Measurements from ENCODE around the gene NOVA2. TPM values are rescaled to one million over a fixed set of nuclear protein-coding genes. Genes with fewer than 3 reads are reported as not detected.

The NOVA2 gene
- total and polyA plus RNA-seq, 2 of the 8 experiments (the other 6 are each of a cell fraction or from before 2014, with no cell fraction given) = 3.2 to 24.6 TPM

GRCh38 chr19:45890877-45891276, 82.8 kb downstream of the NOVA2 start:
- Histone ChIP-seq H3K79me1 (ENCODE audit: low read depth, low read length) (no peaks in the 10 kb centered on the region), H3K27me3 (replicated peaks in 1 of 4; ENCODE audit: control insufficient read depth in 3 of 4, extremely low read depth in 1 of 4, insufficient read depth in 3 of 4, low read length in 3 of 4) (no peaks in the 10 kb centered on the region), H2BK120ac (replicated peaks; ENCODE audit: low read depth, low read length) (no peak overlapping the region), H3K4ac (replicated peaks; ENCODE audit: insufficient read length, low read depth, low read length) (no peak overlapping the region), H3K4me1 (replicated peaks in 1 of 4; ENCODE audit: control insufficient read depth in 3 of 4, insufficient read depth in 4 of 4, low read length in 3 of 4) (no peaks in the 10 kb centered on the region), H2BK5ac (ENCODE audit: low read depth, low read length) (no peak overlapping the region), H3K23me2 (ENCODE audit: low read depth, low read length) (no peaks in the 10 kb centered on the region), H3K79me2 (ENCODE audit: control insufficient read depth in 1 of 2, insufficient read depth in 2 of 2, low read length in 2 of 2) (no peaks in the 10 kb centered on the region), H3K9ac (replicated peaks in 1 of 4; ENCODE audit: extremely low read depth in 1 of 4, low read depth in 3 of 4, low read length in 3 of 4) (no peak overlapping the region), H4K8ac (ENCODE audit: extremely low read depth, insufficient read depth, low read length) (no peak overlapping the region), H4K20me1 (replicated peaks in 1 of 2; ENCODE audit: control insufficient read depth in 1 of 2, insufficient read depth in 2 of 2, low read length in 2 of 2) (no peaks in the 10 kb centered on the region), H2AFZ (ENCODE audit: low read length) (no peak overlapping the region), H3K27ac (ENCODE audit: low read depth, low read length) (no peak overlapping the region), H3K36me3 (ENCODE audit: control insufficient read depth in 2 of 4, insufficient read depth in 4 of 4, low read length in 3 of 4) (no peaks in the 10 kb centered on the region; a peak in 2 of 8 replicates), H3K18ac (ENCODE audit: extremely low read depth, low read length) (no peak overlapping the region), H3K56ac (replicated peaks; ENCODE audit: insufficient read length, low read depth, low read length) (no peak overlapping the region), H3K23ac (ENCODE audit: insufficient read length) (no peak overlapping the region), H2AK5ac (ENCODE audit: low read depth, low read length) (no peak overlapping the region), H2BK15ac (ENCODE audit: low read length) (no peak overlapping the region), H3K4me2 (ENCODE audit: insufficient read depth in 1 of 2, low read depth in 2 of 2, low read length in 2 of 2) (no peak overlapping the region), H4K5ac (ENCODE audit: insufficient read length, low read depth, low read length) (no peak overlapping the region), H2BK12ac (ENCODE audit: low read depth, low read length) (no peak overlapping the region), H3K14ac (ENCODE audit: insufficient read length) (no peak overlapping the region), H3K4me3 (ENCODE audit: extremely low read depth in 1 of 4, insufficient read depth in 2 of 4, low read depth in 3 of 4, low read length in 4 of 4) (no peak overlapping the region), H4K91ac (replicated peaks; ENCODE audit: insufficient read length, low read length) (no peak overlapping the region), H2BK20ac (ENCODE audit: low read length) (no peak overlapping the region), H3K9me3 (ENCODE audit: insufficient read depth in 2 of 2, low read depth in 1 of 2, low read length in 1 of 2) (no peaks in the 10 kb centered on the region)
- 100% methylated on average over 1 of the region's 17 CpGs; no CpG with 5 or more reads in 1 of the 2 experiments for WGBS, 2 experiments (ENCODE audit: extremely low coverage in 1 of 2, insufficient coverage in 1 of 2, insufficient read length in 1 of 2, insufficient replicate concordance in 2 of 2, low coverage in 1 of 2, low lambda C conversion rate in 2 of 2, missing lambda C conversion rate in 1 of 2)
- DNase-seq (ENCODE audit: low read depth in 1 of 2, low spot score in 2 of 2) = no peak
- POLR2A ChIA-PET (ENCODE audit: partially characterized antibody) = interaction anchor here (1.2 kb wide), 1 partner anchor 24 kb away, joined by 3 read pairs; no protein-coding TSS in a partner anchor
- CTCF ChIA-PET (ENCODE audit: partially characterized antibody) = interaction anchor here (1.2 to 1.4 kb wide), 2 partner anchors 28 to 110 kb away, joined by 3 to 4 read pairs; partner anchors contain the start of gene SYMPK
- FAIRE-seq = no peak
- TF ChIP-seq TAF7 (optimal IDR thresholded peaks at IDR 0.05; ENCODE audit: borderline replicate concordance, low read depth, low read length) (no peak), ZNF274 (IDR thresholded peaks at IDR 0.05; ENCODE audit: borderline replicate concordance, extremely low read depth, low read length) (no peak), EGR1 (IDR thresholded peaks at IDR 0.05; ENCODE audit: borderline replicate concordance, low read depth, low read length) (no peak), JUN (IDR thresholded peaks at IDR 0.05; ENCODE audit: low read depth, low read length) (no peak), KDM4A (IDR thresholded peaks at IDR 0.05; ENCODE audit: low read depth, low read length, severe bottlenecking) (no peak), ASH2L (IDR thresholded peaks at IDR 0.05; ENCODE audit: low read length) (no peak), BCL11A (IDR thresholded peaks at IDR 0.05; ENCODE audit: low read depth in 2 of 2, low read length in 2 of 2) (no peak), EP300 (IDR thresholded peaks at IDR 0.05; ENCODE audit: borderline replicate concordance in 1 of 2, low read depth in 2 of 2, low read length in 2 of 2) (no peak), GABPA (IDR thresholded peaks at IDR 0.05; ENCODE audit: borderline replicate concordance, insufficient read depth, low read length) (no peak), SP4 (IDR thresholded peaks at IDR 0.05; ENCODE audit: low read length) (no peak), KDM1A (IDR thresholded peaks at IDR 0.05; ENCODE audit: borderline replicate concordance, low read length) (no peak), KDM5A (IDR thresholded peaks at IDR 0.05; ENCODE audit: low read length) (no peak)
